ENCODE results near the gene TRIO. TPM values are rescaled to one million over a fixed set of nuclear protein-coding genes. Genes with fewer than 3 reads are reported as not detected.

TRIO gene
- total RNA-seq, 1 experiment from 2014 or later: 68.4 TPM

GRCh38 chr5:14342306-14342705 is 199.2 kb downstream of the TRIO start:
- no peak overlapping the region for H3K27ac ChIP-seq (ENCODE audit: low read depth, low read length)
- no peaks in the 10 kb centered on the region for H4K20me1 ChIP-seq (ENCODE audit: insufficient read depth)
- DNase-seq (ENCODE audit: low read depth, low spot score): no peak
- CTCF ChIA-PET: no interaction called here
- intact Hi-C loops (cut with micrococcal nuclease): no loop called here
- H3K27me3 ChIP-seq (ENCODE audit: insufficient read depth, low read length): no peaks in the 10 kb centered on the region
- no peaks in the 10 kb centered on the region for H3K9me2 ChIP-seq (ENCODE audit: insufficient read depth)
- no TSS peak for BruUV-seq (replicated peaks)
- no peak for ATAC-seq
- H2AFZ ChIP-seq (ENCODE audit: low read depth, low read length, poor library complexity, severe bottlenecking): no peak overlapping the region
- H3K79me2 ChIP-seq (ENCODE audit: insufficient read depth, low read length): 0 out of 2 replicates have a peak, but pooled peaks cover 11% of the 10 kb centered on the region
- no peaks in the 10 kb centered on the region for H3K9me3 ChIP-seq (ENCODE audit: control insufficient read depth in 1 of 2, insufficient read depth in 1 of 2, low read depth in 1 of 2, low read length in 2 of 2)
- no peak overlapping the region for H3K4me3 ChIP-seq (replicated peaks in 1 of 2; ENCODE audit: low read depth in 1 of 2, low read length in 2 of 2)
- H3K36me3 ChIP-seq (ENCODE audit: control insufficient read depth in 1 of 2, insufficient read depth in 2 of 2, low read length in 2 of 2): peaks cover 2 to 5% of the 10 kb centered on the region in 2 experiments; a peak in 2 of 4 replicates
- no peak overlapping the region for H3K4me2 ChIP-seq (ENCODE audit: low read length)
- no peak for TF ChIP-seq ATF3 (IDR thresholded peaks at IDR 0.05)
- TF ChIP-seq ZFX (IDR thresholded peaks at IDR 0.05): no peak
- TF ChIP-seq ZNF274 (IDR thresholded peaks at IDR 0.05; ENCODE audit: low read depth, low read length): no peak
- no peak for TF ChIP-seq EGR1 (IDR thresholded peaks at IDR 0.05; ENCODE audit: low read depth)
- TF ChIP-seq SRF (IDR thresholded peaks at IDR 0.05; ENCODE audit: low read depth): no peak
- TF ChIP-seq RAD21 (IDR thresholded peaks at IDR 0.05; ENCODE audit: low read depth): no peak
- no peak for TF ChIP-seq POLR2AphosphoS5 (IDR thresholded peaks at IDR 0.05; ENCODE audit: low read depth, low read length)
- no peak for TF ChIP-seq FOSL1 (IDR thresholded peaks at IDR 0.05; ENCODE audit: low read depth)
- TF ChIP-seq POLR2A (IDR thresholded peaks at IDR 0.05; ENCODE audit: borderline replicate concordance, extremely low read depth, insufficient read depth, insufficient read length): no peak
- no peak for TF ChIP-seq JUND (IDR thresholded peaks at IDR 0.05)
- no peak for TF ChIP-seq EZH2 (IDR thresholded peaks at IDR 0.05)
- H3K4me1 ChIP-seq (ENCODE audit: control insufficient read depth in 1 of 2, insufficient read depth in 2 of 2, low read length in 2 of 2): no peaks in the 10 kb centered on the region
- H3K9ac ChIP-seq (ENCODE audit: low read length): no peak overlapping the region
- POLR2A ChIA-PET: no interaction called here
- RAD21 ChIA-PET (ENCODE audit: low non-redundant PET in 1 of 2, low total read pairs in 2 of 2, uncharacterized antibody in 2 of 2, unreplicated experiment in 2 of 2): no interaction called here

- ChIA-PET CTCF (no interaction called here), POLR2A (no interaction called here), RAD21 (ENCODE audit: low non-redundant PET in 1 of 2, low total read pairs in 2 of 2, uncharacterized antibody in 2 of 2, unreplicated experiment in 2 of 2) (no interaction called here)
- TF ChIP-seq EGR1 (IDR thresholded peaks at IDR 0.05; ENCODE audit: low read depth): no peak
- TF ChIP-seq ATF3 (IDR thresholded peaks at IDR 0.05): no peak
- TF ChIP-seq SIN3A (IDR thresholded peaks at IDR 0.05; ENCODE audit: low read depth): no peak
- TF ChIP-seq CBX3 (IDR thresholded peaks at IDR 0.05; ENCODE audit: low read depth): no peak
- TF ChIP-seq ELF1 (IDR thresholded peaks at IDR 0.05; ENCODE audit: borderline replicate concordance, low read depth): no peak
- TF ChIP-seq CTCF (IDR thresholded peaks at IDR 0.05 in 2 of 3, conservative IDR thresholded peaks at IDR 0.05 in 1 of 3; ENCODE audit: borderline replicate concordance in 1 of 3, insufficient read depth in 1 of 3, low read depth in 2 of 3, low read length in 2 of 3): no peak
- TF ChIP-seq RAD21 (IDR thresholded peaks at IDR 0.05; ENCODE audit: low read depth): no peak
- TF ChIP-seq REST (IDR thresholded peaks at IDR 0.05; ENCODE audit: low read depth): no peak
- intact Hi-C loops (cut with micrococcal nuclease): no loop called here
- DNase-seq (ENCODE audit: low read depth, low spot score) (no peak), ATAC-seq (no peak)
- H3K4me1 ChIP-seq (ENCODE audit: control insufficient read depth in 1 of 2, insufficient read depth in 2 of 2, low read length in 2 of 2): no peaks in the 10 kb centered on the region
- H3K9ac ChIP-seq (ENCODE audit: low read length): no peak overlapping the region
- H3K36me3 ChIP-seq (ENCODE audit: control insufficient read depth in 1 of 2, insufficient read depth in 2 of 2, low read length in 2 of 2): peaks cover 0 to 5% of the 10 kb centered on the region in 2 experiments; a peak in 1 of 4 replicates
- no peak overlapping the region for H3K4me2 ChIP-seq (ENCODE audit: low read length)
- no peaks in the 10 kb centered on the region for H3K9me2 ChIP-seq (ENCODE audit: insufficient read depth)
- H3K9me3 ChIP-seq (ENCODE audit: control insufficient read depth in 1 of 2, insufficient read depth in 1 of 2, low read depth in 1 of 2, low read length in 2 of 2): no peaks in the 10 kb centered on the region
- H3K4me3 ChIP-seq (replicated peaks in 1 of 2; ENCODE audit: low read depth in 1 of 2, low read length in 2 of 2): no peak overlapping the region
- no peak overlapping the region for H2AFZ ChIP-seq (ENCODE audit: low read depth, low read length, poor library complexity, severe bottlenecking)
- BruUV-seq (replicated peaks): no TSS peak
- H3K27me3 ChIP-seq (ENCODE audit: insufficient read depth, low read length): no peaks in the 10 kb centered on the region
- H4K20me1 ChIP-seq (ENCODE audit: insufficient read depth): no peaks in the 10 kb centered on the region
- 0 out of 2 replicates have a peak, but pooled peaks cover 11% of the 10 kb centered on the region for H3K79me2 ChIP-seq (ENCODE audit: insufficient read depth, low read length)
- no peak overlapping the region for H3K27ac ChIP-seq (ENCODE audit: low read depth, low read length)
Measured at GRCh38 chr5:14343376-14343775, 200.2 kb downstream of the TRIO start.

Measured in HCT116 (cell line).